ENCODE results near the gene LPA.

- TF ChIP-seq CTCF (IDR thresholded peaks at IDR 0.05; ENCODE audit: low read depth, low read length) (peak; percentile 25), POLR2A (IDR thresholded peaks at IDR 0.05; ENCODE audit: extremely low read depth, insufficient read length) (no peak), MAX (IDR thresholded peaks at IDR 0.05; ENCODE audit: low read depth, low read length) (no peak)
These were observed 28.4 kb upstream of the LPA start for GRCh38 chr6:160692369-160692959.

Data from NB4 (cell line).